ENCODE data around the gene MRPL18. TPM values are rescaled to one million over a fixed set of nuclear protein-coding genes. Genes with fewer than 3 reads are reported as not detected.
A peak's percentile ranks its signal among the peaks of the same experiment; 100 is the strongest.
"Not testable (repeated sequence)": the region's sequence is repeated elsewhere in the genome, so short reads cannot be mapped to it uniquely, and the experiment has no call there.

The MRPL18 gene
- total RNA-seq, result 10 to 100 TPM; 66.9 to 72.5 TPM
- long read RNA-seq, transcript MRPL18-201 (4 exons, 978 nt), result major isoform, 44 of 59 reads
- long read RNA-seq, partial matches to known transcripts, result 1 of 59 reads
- long read RNA-seq, other reads (novel, unspliced or antisense), result 13 of 59 reads

DNA sequence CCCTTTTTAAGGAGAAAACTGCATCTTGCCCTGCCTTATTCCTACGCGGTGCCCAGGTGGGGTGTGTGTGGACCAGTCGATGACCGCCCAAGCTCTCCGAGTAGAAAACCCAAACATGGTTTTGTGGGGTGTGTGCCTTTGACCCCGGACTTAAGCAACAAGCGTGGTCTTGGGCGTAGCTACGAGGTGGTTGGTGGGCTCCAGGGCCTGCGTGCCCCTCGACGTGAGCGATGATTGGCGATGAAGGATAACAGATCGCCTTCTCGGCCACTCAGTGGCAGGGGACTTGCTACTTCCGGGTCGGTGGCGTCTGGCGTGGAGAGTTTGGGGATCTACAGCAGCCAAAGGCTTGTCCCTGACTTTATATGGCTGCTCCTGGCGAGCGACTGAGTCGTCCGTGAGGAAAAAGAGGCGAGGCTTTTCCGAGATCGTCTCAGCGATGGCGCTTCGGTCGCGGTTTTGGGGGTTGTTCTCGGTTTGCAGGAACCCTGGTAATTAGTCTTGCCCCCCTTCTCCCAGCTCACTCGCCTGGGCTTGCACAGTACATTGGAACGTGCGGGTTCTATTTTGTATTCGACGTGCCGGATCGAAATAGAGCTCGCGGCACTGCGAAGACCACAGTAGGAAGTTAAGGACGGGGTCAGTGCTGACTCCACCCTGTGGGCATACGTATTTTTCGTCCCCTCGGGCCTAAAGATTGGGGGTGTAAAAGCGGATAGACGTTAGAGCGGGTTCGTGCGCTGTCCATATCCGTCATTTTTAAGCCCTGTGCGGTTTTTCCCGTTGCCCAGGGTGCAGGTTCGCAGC, at the start of gene MRPL18:
Gene MRPL18 (plus strand): TSS at position 319 of the 807 bp plus-strand sequence. CDS start 121 bp downstream, at position 440.
- intact Hi-C loops (cut with DNase I, micrococcal nuclease), result no loop called here
- DNase-seq, result peak; percentile 91 to 99
- ATAC-seq, result peak; percentile 80

DNA sequence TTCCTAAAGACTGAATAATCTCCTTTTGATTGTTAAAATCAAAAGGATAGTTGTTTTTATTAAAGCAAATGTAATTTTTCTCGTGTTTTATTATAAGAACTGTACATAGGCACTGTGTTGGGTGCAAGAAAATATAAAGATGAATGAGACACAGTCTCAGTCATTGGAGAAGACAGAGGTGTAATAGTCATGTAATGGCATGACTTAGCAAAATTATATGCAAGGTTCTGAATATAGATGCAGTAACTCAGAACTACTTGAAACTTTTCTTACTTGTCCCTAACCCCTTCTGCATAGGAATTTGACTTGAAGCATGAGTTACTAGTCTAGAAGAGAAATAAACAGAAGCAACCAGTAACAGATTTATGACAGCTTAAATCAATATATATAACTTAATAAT, 48.1 kb upstream of the MRPL18 start:
- no peak for DNase-seq

DNA sequence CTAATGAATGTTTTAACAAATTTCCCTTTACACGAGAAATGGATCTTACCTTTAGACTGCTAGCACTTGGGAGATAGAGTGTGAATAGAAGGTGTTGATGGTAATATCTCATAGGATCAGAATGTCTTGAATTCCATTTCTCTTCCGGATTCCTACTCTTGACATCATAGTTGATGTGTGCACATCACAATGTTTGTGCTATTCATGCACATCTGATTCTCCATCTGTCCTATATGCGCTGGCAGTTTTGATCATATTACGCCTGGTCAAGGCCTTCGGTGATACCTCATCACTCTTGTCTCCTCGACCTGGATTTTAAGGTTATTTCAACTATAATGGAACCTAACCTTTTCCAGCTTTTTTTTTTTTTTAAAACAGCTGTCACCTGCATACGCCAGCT, 45.2 kb upstream of the MRPL18 start:
- DNase-seq (no peak), ATAC-seq (no peak)
- intact Hi-C loops (cut with DNase I, micrococcal nuclease), result no loop called here

More for the DNA sequence above, 48.1 kb upstream of the MRPL18 start:
- no peak for ATAC-seq
- intact Hi-C loops (cut with DNase I, micrococcal nuclease), result no loop called here

DNA sequence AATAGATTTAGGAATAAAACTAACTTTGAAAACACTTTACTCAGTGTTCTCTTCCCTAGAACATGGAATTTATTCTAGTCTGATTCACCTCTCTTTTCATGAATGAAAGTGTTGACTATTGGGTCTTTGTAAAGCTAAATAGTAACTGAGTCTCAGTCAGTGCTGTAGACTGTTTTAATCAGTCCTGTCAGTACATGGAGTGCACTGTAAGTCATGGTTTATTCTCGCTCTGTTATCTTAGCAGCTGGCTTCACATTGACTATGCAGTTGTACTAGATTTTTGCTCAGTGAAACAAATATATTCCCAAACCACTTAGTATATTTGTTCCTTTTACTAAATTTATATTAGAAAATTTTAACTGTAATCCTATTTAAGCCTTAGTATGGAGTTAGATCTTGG, 43.5 kb upstream of the MRPL18 start:
- DNase-seq, result no peak
- ATAC-seq, result no peak
- intact Hi-C loops (cut with DNase I, micrococcal nuclease), result no loop called here

DNA sequence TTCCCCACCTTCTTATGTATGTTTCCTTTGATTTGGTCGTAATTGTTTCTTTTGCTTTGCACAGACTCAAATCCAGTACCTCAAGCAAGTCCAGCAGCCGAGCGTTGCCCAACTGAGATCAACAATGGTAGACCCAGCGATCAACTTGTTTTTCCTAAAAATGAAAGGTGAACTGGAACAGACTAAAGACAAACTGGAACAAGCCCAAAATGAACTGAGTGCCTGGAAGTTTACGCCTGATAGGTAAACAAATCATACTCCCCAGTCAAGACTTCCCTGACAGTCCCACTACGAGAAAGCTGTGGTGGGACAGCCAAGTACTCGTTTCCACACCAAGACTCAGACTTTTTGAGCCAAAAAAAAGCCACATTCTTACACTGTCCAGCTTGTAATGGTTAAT, 42.1 kb upstream of the MRPL18 start:
- intact Hi-C loops (cut with DNase I, micrococcal nuclease); DNase-seq; ATAC-seq: not testable (repeated sequence)

DNA sequence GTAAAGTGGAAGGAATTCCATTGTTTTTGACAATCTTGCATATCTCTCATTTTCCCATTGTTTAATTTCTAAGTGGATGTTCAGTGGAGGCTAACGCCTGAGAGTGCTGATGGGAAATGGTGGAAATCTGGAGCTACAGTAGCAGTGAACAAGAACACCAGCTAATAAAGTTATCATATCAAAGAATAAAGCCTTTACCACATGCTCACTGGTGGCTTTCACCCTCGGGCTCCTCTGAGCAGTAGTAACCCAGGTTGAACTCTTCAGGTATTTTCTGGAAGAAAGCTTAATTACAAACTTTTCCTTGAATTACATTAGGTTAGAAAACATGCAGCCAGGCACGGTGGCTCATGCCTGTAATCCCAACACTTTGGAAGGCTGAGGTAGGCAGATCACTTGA, 38.8 kb upstream of the MRPL18 start:
- DNase-seq, result no peak
- ATAC-seq, result no peak
- intact Hi-C loops (cut with DNase I, micrococcal nuclease), result no loop called here

DNA sequence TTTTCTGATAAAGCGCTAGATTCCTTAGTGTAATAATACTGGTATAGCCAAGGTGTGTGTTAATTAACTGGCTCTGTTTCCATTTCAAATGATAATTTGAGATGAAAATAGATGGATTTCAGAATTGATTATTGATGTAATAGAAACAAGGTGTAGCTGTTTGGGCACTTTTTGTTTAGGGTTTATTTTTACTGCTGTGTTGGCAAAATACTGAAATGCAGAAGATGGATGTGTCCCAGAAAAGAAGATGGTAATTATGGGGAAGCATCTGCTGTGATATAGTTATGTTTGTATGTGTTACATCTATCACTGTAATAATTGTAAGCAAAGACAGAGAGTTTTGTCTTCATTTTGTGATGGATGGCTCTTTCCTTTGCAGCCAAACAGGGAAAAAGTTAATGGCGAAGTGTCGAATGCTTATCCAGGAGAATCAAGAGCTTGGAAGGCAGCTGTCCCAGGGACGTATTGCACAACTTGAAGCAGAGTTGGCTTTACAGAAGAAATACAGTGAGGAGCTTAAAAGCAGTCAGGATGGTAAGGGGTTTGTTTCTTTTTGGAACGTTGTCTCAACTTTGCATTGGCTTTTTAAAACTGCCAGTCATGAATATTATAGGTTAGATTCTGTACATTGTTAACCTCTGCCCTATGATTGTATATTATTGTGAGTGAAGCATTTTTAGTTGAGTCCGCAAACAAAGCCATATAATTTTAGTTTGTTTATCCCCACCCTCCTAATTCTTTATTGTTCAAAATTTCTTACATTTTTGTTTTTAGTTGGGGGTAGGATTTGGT, 37.0 kb upstream of the MRPL18 start:
- intact Hi-C loops (cut with DNase I, micrococcal nuclease), result no loop called here
- ATAC-seq (no peak), DNase-seq (no peak)

DNA sequence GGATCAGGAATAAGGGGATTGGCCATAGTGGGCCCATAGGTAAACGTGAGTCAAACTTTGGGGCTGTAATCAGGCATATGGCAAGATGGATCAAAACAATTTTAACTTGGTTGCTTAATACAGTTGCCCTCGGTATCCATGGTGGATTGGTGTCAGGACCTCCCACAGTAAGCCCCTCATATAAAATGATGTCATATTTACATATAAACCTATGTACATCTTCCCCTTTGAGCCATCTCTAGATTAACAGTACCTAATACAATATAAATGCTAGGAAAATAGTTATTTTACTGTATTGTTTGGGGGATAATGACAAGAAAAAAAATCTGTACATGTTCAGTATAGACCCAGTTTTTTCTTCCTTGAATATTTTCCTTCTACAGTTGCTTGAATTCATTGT, 35.9 kb upstream of the MRPL18 start:
- DNase-seq, result no peak
- intact Hi-C loops (cut with DNase I, micrococcal nuclease), result no loop called here
- no peak for ATAC-seq

DNA sequence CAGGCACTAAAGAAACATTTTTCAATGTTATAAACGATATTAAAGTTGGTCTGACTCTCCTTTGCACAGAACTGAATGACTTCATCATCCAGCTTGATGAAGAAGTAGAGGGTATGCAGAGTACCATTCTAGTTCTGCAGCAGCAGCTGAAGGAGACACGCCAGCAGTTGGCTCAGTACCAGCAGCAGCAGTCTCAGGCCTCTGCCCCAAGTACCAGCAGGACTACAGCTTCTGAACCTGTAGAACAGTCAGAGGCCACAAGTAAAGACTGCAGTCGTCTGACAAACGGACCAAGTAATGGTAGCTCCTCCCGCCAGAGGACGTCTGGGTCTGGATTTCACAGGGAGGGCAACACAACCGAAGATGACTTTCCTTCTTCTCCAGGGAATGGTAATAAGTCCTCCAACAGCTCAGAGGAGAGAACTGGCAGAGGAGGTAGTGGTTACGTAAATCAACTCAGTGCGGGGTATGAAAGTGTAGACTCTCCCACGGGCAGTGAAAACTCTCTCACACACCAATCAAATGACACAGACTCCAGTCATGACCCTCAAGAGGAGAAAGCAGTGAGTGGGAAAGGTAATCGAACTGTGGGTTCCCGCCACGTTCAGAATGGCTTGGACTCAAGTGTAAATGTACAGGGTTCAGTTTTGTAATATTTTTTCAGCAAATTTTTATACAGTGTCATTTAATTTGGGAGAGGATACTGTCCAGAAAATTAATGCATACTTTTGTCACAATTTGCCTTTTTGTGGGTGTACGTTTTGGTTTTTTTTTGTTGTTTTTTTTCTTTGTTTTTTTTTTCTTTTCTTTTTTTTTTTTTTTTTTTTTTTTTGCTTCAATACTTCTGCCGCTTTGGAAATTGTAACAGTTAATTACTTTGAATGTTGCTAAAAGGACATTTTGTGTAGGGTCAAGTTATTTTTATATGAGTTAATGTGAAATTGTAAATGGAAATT, 35.0 kb upstream of the MRPL18 start:
- DNase-seq, result no peak
- no peak for ATAC-seq
- intact Hi-C loops (cut with DNase I, micrococcal nuclease), result no loop called here

DNA sequence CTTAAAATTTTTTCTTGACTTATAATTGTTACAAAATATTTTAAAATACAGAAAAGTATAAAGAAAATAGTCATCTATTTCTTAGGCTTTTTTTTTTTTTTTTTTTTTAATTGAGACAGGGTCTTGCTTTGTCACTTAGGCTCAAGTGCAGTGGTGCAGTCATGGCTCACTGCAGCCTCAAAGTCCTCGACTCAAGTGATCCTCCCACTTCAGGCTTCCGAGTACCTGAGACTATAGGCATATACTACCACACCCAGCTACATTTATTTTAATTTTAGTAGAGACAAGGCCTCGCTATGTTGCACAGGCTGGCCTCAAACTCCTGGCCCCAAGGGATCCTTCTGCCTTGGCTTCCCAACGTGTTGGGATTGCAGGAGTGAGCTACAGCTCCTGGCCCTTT, 33.8 kb upstream of the MRPL18 start:
- intact Hi-C loops (cut with DNase I, micrococcal nuclease), result no loop called here

DNA sequence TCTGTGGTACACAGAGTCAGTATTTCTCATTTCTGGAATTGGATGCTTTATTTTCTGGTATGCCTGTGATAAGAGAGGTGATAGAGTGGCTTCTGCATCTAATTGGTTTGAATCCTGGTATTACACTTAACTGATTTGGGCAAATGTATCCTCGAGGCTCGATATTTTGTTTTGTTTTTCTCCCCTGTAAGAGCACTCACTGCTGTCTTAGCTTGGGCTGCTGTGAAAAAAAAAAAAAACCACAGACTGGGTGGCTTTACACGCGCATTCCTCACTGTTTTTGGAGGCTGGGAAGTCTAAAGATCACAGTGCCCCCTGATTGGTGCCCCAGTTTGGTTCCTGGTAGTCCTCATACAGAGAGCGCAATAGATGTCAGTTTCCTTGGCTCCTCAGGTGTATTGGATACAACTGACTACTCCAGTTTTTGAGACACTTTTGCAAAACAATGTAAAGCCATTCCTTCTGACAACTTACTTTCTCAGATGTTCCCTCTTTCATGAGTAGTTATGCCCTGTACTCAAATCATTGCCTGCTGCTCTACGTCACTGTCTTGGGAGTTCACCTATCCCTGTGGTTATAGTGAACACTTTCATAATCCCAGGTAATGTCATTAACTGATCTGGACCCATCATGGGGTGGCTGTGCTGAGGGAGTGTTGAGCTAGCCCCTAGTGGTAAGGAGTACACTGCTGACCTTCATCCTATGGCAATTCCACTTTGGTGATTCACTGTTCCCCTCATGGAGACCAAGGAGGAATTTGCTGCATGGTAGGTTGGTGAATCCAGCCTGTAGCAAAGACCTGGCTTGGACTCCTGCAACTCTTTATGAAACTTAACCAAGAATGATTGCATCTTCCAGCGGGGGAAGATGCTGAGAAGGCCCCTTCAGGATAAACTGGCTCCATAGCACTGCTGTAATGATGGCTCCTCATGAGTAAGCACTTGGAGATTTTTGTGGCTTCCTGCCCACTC, 32.0 kb upstream of the MRPL18 start:
- no peak for ATAC-seq
- intact Hi-C loops (cut with DNase I, micrococcal nuclease), result no loop called here

More for the DNA sequence above, 33.8 kb upstream of the MRPL18 start:
- DNase-seq (no peak), ATAC-seq (no peak)

DNA sequence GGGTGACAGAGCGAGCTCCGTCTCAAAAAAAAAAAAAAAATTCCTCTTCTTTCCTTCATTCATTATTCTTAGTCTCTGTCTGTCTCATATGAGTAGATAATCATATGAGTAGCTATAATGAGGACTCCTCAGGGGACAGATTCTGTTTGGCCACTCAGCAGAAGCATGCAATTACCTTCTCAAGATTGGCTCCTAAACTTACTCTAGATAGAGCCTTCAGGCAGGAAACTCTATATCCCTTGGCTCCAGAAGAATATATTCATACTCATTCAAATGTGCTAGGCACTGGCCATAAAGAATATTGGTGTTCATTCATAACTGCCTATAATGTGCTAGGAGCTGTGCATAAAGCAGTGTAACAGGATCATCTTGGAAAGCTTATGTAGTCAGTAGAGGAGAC, 30.6 kb upstream of the MRPL18 start:
- intact Hi-C loops (cut with DNase I, micrococcal nuclease), result no loop called here
- DNase-seq (no peak), ATAC-seq (no peak)

More for the DNA sequence above, 32.0 kb upstream of the MRPL18 start:
- no peak for DNase-seq

DNA sequence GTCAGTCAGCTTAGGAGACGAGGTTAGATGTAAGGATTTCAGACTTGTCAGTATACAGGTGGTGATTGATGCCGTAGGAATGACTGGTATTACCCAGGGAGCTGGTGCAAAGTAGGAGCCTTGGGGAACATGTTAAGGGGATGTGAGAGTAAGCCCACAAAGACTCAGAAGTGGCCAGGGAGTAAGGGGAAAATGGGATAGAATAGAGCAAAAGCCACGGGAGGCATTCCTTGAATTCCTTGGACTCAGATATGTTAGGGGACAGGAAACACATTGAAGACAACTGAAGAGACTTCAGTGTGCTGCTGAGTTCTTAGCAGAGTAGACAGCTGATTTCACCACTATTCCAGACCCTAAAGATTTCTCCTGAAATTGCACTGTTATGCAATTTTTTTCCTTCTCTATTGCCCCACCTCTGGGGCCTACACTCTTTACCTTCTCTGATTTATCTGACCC, 29.6 kb upstream of the MRPL18 start:
- intact Hi-C loops (cut with DNase I, micrococcal nuclease), result no loop called here
- no peak for DNase-seq
- no peak for ATAC-seq

DNA sequence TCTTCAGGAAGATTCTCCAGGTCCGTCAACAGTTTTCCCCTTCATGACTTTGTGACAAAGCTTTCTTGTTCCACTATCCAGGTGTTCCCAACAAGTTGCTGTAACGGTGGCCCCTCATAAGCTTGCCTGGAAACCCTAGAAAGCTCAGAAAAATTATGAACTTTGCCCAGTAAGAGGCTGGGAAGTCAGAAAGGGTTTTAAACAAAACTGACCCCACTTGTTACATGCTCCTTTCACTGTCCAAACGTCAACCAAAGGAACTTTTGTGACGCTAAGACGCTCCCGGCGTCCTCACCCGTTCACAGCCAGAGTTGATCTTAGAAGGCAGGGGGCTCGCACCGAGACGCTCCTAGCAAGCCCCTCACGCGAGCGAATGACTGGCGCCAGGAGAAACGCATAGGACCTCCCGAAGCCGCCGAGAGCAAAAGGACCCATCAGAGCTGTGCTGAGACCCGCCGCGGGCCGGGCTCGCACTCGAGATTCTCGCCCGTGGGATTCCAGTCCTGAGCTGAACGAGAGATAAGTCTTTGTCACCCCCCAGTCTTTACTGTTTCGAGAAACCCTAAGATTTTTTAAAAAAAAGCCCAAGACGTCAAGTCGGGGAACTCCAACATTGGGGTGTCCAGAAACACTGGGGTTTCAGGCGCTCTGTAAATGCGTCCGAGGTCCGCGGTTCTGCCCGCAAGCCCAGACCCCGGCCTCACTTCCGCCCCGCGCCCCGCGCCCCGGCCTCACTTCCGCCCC, 29.0 kb upstream of the MRPL18 start:
- intact Hi-C loops (cut with DNase I, micrococcal nuclease), result no loop called here
- ATAC-seq, result no peak
- DNase-seq, result peak; percentile 35 to 53

DNA sequence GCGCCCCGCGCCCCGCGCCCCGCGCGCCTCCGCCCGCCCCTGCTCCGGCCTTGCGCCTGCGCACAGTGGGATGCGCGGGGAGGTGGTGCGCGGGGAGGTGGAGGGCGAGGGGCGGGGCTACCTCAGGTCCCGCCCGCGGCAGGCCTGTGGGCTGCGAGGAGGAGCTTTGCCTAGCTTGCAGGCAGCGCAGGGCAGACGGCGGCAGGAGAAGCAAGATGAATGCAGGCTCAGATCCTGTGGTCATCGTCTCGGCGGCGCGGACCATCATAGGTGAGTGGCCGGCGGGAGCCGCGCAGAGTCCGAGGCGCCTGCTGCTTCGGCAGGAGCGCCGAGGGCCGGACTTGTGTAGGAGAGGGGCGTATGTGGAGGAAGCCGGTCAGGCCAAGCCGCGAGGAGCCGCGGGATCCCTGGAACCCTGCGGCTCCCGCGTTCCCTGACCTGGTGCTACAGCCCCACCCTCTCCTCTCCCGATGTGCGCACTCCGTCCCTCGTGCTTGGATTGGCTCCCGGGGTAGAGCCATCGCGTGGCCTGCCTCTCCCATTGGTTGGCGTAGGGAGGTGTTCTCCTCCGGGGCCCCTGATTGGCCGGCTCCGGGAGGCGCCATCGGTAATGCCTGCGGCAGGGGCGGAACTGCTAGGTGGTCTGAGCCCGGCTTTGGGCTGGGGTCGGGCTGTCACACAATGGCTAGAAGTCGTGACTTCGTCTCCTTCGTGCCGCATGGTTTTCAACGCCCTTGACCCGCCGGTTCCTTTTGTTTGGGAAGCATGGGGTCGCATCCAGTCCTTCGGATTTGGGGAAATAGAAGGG, 28.2 kb upstream of the MRPL18 start, which contains the start of gene ACAT2:
Gene ACAT2 (plus strand): TSS at position 173 of the 808 bp plus-strand sequence. CDS start 43 bp downstream, at position 216.
- ATAC-seq (peak; percentile 96), DNase-seq (peak; percentile 93 to 98)
- intact Hi-C loops (cut with DNase I, micrococcal nuclease), result no loop called here

Data from left colon (tissue), 2 donors.